ENCODE data around the gene CYBA.

Gene CYBA

DNA sequence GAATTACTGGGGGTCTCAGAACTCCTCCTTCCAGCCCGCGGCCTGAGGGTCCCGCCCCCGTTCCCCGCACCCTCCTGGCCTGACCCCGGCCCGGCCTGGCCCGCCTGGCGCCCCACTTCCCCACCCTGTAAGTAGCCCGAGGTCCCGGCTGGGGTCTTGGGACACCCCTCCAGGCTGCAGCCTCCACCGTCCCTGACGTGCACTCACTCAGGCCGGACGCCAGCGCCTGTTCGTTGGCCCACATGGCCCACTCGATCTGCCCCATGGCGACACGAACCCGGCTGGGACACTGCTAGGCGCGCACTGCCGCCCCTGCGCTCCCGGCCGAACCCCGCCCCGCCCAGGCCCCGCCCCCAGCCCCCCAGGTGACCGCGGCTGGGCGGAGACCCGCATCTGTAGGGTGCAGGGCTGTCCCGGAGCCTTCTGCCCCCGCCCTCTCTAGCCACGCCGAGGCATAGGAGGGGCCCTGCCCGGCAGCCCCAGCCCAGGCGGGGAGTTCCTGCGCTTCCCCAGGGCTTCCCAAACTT, at the start of gene CYBA:
Gene CYBA, minus strand, starts transcription at position 305 of the 527 bp plus-strand sequence. Its CDS starts 40 bp downstream, at position 265.
- DNase-seq = peak; percentile 19

DNA sequence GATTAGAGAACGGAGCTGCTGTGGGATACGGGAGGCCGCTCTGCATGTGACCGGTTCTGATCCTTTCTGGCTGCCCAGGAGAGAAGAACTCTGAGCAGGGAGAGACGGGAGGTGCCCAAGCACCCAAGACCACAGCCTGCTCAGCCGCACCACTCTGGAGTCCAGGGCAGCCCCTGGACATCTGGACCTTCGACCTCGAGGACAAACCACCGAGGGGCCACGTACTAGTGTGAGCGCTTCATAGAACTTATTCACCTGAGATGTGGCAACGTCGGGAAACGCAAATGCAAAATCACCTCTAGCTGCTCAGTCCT, 49.4 kb upstream of the CYBA start:
- DNase-seq = no peak

DNA sequence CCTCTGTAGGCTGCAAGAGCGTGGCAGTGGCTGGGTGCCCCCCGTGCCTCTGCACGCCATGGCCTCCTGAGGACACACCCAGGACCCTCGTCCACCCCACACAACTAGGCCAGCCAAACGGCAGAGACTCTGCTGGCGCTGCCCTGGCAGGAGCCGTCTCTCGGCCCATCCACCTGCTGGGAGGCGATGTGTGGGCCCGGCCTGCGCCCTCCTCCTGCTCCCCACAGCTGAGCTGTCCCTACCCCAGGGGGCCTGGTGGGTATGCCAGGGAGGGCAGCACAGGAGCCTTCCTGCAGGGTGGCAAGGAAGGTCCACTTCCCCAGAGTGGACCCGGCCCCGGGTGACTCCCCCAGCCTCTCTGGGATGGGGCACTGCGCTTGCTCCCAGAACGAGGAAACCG, 48.3 kb upstream of the CYBA start:
- DNase-seq = no peak

DNA sequence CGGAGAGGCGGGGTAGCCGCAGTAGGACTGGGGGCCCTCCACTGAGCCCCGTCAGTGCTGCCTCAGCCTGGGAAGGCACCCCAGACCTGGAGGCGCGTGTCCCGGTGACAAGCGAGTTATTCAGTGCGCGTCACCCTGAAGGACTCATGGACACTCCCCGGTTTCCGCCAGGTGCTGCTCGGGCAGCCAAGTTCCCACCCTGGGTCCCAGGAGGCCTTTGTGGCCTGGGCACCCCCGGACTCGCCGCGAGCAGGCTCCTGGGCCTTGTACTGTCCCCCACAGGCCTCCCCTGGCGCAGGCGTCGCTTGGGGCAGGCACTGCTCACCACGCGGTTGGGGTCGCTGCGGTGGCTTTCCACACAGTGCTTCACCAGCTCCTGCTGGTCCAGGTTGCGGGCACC, 47.8 kb upstream of the CYBA start:
- DNase-seq = no peak

DNA sequence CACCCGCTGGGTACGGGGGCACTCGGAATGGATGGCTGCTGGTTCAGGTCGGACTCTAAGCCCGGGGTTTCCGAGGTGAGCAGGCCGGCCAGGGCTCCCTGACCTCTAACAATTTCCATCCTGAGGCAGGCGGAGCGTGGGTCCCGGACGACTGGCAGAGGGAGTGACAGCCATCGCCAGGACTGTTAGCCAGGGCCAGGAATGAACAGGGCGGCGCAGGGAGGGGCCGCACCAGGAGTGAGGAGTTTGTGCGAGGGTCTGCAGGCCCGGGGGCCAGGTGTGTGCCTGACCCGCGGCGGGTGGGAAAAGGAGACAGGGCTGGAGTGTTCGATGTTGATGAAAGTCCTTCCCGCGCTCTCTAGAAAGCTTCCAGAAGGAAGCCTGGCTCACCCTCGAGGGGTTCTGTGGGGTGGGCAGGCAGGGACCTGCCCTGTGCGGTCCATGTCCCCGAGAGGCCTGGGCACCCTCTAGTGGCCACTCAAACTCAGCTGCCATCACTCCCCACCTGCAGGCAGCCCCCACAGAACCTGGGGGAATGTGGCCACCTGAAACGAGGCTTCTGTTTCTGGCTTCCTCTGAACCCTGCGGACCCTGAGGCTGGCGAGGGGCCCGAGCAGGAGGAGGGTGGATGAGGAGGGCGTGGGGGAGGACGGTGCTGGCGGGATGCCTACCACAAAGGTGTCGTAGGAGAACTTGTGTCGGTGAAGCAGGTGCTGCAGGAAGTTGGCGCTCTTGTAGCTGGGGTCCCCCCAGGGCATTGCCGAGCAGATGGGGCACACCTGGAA, 47.2 kb upstream of the CYBA start:
- no peak for DNase-seq

DNA sequence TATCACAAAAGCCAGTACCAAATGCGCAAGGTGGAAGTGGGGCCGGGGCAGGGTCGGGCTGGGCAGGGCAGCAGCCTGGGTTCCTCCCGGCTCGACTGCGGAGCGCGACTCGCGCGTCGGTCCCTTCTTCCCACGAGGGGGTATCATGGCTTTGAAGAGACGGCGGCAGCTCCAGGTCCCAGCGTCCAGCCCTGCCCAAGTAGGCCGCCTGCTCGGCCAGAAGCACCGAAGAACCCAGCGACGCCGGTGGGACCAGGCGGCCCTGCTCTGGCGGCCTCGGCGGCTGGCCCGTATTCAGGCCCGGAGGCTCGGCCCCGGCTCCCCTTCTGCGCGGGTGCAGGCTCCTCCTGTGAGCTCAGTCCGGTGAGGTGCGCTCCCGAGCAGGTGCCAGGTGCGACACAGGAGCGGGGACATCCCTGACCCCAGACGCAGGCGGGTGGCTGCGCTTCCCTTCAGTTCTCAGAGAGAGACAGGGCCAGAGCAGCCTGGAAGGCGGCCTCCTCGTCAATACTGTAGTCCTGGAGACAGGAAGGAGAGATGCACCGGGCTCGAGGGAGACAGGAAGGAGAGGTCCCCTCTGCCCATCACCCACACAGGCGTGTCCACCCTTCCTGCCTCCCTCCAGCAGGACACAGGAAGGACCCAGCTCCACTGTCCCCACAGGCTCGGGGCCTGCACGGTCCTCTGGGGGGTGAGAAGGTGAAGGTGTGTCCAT, 46.4 kb upstream of the CYBA start:
- DNase-seq = no peak

DNA sequence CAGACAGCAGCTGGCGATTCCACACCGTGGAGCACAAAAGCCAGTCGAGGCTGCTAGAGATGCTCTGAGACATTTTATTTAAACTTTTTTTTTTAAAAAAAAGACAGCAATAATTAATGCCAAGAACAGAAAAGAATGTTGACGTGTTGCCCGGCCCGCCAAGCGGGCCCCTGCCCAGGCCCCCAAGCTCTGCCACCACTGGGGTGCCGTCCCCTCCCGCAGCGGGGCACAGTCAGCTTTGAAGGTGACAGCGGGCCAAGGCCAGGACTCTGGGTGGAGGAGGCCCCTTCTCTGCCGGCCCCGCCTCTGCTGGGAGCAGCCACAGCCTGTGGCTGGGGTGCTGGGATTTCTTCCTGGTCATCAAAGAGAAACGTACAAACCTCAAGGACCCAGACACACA, 45.6 kb upstream of the CYBA start:
- no peak for DNase-seq

DNA sequence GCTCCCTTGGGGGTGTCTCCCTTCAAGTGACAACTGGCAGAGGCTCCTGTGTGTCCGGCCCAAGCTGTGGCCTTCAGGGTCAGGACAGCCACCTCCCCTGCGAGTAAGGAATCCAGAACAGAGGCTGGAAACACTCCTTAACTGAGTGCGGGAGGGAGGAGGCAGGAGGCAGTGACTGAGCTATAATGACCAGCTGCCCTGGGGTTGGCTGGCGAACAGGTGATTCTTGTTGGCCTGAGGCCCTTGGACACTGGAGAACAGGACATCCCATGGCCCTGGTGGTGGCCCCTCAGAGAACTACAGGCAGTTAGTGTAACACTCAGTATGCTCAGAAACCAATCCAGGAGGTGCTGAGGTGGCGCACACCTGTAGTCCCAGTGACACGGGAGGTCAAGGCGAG, 44.9 kb upstream of the CYBA start:
- DNase-seq = no peak

DNA sequence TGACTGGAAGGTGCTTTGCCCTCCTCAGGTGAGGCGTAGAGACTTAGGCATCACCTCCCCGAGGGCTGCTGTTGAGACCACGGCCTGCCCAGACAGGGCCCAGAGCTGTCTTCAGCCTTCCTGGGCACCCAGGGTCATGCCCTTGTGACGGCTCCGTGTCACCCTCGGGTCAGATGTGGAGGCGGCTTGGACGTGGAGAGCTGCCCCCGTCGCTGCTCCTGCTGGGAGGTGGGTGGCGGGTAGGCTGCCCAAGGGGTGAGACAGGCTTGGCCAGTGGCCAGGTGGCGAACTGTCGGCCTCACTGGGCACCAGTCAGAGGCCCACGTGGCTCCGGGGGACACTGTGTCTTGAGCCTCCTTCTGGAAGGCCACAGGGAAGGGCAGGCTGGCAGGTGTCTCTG, 44.4 kb upstream of the CYBA start:
- DNase-seq = no peak

DNA sequence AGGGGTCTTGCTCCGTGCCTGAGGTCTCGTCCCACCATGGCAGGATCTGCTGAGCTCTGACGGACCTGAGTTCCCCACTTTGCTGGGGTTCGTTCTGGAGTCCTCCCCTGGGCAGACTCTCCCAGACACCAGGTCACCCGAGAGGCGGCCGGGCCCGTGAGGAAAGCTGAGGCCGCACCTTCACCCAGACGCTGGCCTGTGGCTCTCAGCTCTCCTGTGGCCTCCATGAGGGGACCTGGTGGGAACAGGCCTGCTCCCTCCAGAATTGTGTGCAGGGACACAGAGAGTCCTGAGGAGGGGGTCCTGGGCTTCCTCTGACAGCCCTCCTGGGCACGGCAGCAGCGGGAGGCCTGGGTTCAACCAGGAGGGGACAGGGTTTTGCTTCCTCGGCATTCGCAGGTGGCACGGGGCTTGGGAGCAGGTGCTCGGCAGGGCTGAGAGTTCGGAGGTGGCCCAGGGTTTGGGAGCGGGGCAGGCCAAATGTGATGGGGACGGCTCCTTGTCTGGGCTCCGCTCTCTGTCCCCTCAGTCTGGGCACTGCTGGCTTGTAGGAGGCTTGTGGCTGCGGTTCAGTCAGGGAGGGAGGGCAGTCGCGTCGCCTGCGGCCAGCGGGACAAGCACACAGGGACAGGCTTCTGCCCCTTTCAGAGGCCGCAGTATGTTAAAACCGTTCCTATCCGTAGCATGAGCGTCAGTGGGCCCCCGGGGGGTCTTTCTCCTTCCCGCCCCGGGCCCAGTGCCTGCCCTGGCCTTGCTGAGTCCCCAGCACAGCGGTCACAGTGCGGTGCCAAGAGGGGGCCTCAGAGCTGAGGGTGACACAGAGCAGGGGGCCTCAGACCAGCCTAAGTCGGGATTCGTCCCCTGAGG, 43.6 kb upstream of the CYBA start:
- DNase-seq = no peak

DNA sequence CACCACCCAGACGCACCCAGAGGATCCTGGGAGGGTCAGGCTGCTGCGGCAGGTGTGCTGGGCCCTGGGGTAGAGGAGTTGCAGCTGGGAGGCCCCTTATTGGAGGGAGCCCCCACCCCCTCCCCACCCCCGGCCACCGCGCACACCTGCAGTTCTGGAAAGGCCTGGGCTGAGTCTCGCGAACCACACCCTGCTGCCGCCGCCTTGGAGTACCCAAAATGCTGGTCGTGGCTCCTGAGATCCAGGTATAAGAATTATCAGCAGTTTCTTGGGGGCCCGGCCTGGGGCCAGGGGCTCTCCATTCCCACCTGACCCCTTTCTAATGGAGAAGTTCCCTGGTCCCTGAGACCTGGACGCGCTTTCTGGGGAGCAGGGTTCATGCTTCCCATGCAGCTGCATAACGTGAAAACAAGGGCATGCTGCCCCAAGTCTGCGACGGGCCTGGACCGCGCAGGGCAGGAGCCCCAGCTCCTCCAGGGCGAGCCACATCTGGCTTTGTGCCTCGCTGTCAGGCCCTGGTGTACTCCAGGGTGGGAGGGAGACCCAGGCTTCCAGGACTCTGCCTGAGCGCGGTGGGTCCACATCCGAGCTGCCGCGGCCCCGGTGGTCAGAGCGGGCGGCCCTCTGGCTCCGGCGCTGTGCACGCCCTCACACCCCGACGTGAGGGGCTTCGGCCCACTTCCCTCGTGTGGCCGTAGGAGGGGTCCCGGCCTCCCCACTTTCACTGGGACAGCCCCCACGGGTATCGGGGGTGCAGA, 42.7 kb upstream of the CYBA start:
- DNase-seq = no peak

DNA sequence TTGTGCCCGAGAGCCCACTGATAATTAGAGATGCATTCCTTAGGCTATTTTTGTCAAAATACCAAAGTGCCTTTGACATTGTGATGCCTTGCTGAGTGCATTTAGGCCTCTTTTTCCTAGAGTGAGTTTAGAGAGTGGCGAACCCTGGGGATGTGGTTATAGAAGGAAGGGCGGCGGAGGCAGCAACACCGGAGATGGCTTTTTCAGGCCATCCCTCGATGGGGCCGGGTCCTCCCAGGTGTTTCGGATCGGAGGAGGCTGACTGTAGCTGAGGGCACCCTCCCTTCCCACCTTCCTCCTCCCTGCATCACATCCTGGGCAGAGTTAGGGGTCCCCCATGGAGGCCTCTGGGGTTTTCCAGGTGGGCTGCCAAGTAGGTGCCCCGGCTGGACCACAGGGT, 42.0 kb upstream of the CYBA start:
- no peak for DNase-seq

DNA sequence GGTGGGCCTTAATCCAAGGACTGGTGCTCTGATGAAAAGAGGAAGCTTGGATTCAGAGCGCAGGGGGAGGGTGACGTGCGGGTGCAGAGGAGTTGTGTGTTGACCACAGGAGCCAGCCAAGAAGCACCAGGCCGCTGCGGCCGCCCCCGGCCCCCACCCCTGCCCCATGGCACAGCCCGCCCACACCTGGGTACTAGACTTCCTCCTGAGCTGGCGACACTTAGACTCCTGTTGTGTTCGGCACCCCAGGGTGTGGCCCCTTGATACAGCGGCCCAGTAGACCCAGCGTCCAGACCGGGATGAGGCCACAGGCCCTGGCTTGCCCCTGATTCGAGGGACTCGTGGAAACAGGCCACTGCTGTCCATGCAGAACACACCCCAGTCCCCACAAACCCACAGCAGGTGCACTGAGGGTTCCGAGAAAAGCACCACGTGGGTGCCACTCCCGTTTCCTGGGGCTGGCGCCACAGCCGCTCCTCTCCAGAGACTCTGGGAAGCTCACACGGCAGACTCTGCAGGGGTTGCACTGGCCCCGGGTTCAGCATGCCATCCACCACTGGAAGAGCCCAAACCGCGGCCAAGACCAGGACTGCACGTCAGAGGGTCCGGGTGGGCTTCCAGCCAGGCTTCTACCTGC, 41.2 kb upstream of the CYBA start:
- no peak for DNase-seq

DNA sequence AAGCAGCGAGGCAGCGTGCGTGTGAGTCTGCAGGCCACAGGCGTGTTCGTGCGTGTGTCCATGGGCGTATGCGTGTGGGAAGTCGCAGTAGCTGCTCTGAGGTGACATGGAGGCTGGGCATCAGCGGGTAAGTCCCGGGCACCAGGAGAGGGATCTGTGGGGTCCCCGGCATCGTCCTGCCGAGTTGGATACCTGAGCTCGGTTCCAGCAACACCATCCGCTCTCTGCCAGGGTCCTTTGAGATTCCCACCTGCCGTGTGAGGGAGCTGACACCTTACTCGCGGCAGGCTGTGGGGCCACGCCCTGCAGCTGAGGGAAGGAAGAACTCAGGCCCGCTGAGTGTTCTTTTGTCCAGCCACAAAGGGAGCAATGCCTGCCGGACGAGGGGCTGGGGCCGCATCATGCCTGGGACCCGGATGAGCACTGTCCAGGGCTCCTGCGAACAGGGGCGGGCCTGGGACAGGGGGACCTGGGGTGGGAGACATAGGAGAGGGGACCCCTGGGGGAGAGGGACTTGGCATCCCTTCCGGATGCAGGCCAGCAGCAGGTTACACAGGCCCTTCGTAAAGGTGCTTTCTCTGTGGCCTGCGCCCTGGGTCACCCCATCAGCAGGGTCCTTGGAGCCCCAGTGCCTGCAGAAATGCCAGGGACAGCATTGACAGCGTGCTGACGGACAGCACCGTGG, 40.4 kb upstream of the CYBA start:
- no peak for DNase-seq

DNA sequence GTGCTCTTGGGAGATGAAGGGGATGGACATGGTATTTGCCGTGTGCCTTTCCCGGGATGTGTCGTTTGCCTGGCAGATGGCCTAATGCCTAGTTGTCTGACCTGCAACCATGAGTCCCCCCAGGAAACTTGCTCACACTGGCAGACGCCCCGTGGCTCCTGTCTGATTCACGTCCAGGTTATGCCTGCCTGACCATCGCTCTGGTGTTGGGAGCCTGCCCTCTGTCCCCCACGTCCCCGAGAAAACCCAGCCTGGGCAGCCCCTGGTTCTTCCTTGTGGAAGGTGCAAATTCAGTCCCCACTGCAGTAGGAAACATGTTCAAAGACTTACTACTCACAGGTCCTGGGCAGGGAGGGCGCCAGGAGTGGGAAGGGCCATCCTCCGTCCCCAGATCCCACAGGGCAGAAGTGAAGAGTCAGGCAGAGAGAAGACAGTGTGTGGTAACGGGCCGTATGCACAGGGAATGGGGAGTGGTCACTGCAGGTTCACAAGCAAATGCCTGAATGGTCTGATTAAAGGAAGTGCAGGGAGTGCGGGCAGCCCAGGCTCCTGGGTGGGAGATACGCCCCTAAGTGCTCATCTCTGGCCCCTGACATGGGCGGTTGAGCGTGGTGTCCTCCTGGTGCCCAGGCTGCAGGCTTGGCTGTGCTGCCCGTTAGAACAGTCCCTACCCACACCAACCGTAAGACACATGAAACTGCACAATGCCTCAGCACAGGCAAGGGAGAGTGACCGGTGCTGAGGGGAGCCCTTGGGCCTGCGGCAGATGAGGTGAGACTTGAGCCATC, 39.7 kb upstream of the CYBA start:
- no peak for DNase-seq

DNA sequence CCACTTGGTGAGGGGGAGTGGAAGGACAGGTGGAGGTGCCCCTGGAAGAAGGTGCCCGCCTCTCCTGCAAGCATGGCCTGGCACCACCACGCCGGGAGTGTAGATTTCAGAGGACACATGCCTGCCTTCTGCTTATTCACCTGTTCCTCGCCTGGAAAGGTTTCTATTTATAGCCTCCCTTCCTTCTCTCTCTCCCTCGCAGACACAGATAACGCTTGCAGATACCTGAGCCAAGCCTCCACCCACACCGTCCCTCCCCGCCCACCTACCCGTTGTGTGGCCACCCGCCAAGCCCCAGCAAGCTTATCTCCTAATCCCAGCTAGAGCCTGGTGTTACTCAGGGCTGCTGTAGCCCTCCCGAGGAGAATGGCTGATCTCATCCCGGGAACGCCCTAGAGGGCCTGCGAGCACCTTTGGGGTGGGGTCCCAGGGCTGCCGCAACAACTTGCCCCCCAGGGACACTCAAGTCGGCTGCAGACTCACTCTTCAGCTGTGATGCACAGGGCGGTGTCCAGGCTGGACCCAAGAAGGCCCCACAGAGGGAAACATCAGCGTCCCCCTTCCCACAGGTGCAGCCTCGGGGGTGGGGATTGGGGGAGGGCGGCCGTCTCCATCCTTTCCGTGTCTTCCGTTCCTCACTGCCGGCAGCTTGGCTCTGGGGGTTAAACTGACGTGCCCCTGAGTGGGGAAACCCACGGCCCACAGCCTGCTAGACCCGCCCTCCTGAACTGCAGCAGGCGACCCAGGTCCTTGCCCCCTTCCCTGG, 37.3 kb upstream of the CYBA start:
- DNase-seq = no peak

DNA sequence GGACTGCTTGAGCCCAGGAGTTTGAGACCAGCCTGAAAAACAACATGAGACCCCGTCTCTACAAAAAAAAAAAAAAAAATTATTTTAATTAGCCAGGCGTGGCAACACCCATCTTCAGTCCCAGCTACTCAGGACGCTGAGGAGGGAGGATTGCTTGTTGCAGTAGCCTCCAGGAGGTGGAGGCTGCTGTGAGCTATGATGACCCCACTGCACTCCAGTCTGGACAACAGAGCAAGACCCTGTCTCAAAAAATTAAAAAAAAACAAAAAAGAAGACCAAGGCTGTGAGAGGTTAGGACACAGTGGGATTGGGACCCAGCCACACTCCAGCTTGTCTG, 36.8 kb upstream of the CYBA start:
- DNase-seq = no peak

DNA sequence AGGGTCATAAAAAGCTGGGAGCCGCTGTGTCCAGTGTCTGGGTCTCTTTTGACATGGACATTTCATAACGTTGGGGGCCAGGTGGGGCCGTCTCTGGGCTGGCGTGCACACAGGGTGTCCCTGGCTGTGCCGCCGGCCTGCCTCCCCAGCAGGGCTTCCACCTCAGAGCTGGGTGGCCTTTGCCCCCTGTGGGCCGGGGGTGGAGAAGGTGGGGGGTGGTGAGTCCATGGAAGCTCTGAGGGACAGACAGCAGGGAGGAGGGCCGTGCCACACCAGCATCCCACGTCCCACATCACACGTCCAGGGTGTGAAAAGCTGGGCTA, 36.4 kb upstream of the CYBA start:
- no peak for DNase-seq

DNA sequence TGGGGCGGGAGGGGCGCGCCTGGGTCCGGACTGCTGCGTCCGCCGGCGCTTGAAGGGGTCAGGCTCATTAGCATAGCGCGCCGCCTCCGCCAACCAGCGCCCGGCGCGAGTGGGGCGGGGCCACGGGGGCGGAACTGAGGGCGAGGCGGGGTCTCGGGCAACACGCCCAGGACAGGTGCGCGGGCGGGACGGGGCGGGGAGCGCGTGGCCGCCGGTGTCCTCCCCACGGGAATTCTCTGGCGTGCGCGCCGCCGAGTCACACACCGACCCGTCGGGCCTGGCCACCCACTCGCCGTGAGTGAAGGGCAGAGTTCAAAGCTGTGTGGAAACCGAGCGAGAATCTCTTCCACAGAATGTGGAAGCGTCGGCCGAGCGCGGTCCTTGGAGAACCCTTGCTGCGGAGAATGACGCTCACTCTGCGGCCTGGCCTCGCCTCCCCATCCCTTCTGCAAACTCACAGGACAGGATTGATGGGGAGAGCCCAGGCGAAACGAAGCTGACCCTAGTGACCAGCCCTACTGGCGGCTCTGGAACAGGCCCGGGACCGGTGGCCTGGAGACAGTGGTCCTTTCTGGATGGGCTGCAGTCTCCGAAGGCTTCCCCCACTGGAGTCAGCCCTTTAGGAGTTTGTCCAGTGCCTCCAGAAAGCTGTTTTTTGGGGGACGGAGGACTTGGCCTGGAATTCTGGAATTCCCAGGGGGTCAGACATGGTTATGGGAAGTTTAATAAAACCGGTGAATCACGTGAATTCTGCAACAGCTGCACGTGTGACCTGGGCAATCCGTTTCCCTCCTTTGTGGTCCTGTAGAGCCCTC, 35.8 kb upstream of the CYBA start, which contains the start of gene SNAI3:
Gene SNAI3, minus strand, starts transcription at position 69 of the 815 bp plus-strand sequence. CDS start 101 bp downstream, outside the sequence.
- peak; percentile 33 for DNase-seq
